ENCODE data around the gene NOG.

Gene NOG

GRCh38 chr17:56602292-56603130, 9.0 kb downstream of the NOG start:
- no peak for TF ChIP-seq CTCF (IDR thresholded peaks at IDR 0.05; ENCODE audit: insufficient read depth, low read depth, low read length, missing control alignments)
- no peak overlapping the region for H3K4me3 ChIP-seq (ENCODE audit: low read depth, low read length)
- no peak for DNase-seq (ENCODE audit: low read depth)

GRCh38 chr17:56603486-56604238, 10.2 kb downstream of the NOG start:
- H3K4me3 ChIP-seq (ENCODE audit: low read depth, low read length), result no peak overlapping the region
- no peak for TF ChIP-seq CTCF (IDR thresholded peaks at IDR 0.05; ENCODE audit: insufficient read depth, low read depth, low read length, missing control alignments)
- no peak for DNase-seq (ENCODE audit: low read depth)

DNA sequence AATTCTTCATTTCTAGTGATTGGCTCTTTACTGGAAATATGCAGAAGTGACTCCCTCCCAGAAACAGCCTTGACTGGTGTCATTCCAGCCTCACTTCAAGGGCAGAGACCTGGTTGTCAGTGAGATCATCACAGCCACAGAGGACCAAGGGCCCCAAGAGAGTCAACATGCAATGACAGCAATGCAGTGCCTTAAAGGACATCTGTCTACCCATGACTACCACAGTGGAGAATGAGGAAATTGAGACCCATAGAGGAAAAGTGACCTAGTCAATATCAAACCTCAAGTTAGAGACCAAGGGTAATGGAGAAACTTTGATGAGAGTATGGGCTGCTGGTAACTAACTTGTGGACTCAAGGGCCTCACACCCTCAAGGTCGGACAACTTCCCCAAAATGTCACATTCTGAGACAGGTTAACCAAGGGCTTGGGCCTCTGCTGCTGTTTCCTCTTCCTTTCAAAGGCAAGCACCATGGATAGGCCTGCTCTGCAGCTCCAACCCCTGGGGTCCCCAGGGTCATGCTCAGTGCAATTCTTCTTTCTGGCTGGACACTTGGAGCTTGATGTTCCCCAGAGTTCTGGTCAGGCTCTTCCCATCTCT, 11.3 kb downstream of the NOG start:
- no peak for TF ChIP-seq CTCF (IDR thresholded peaks at IDR 0.05; ENCODE audit: insufficient read depth, low read depth, low read length, missing control alignments)
- H3K4me3 ChIP-seq (ENCODE audit: low read depth, low read length), result no peak overlapping the region
- DNase-seq (ENCODE audit: low read depth), result no peak

- DNase-seq (ENCODE audit: low read depth), result no peak
- no peak overlapping the region for H3K4me3 ChIP-seq (ENCODE audit: low read depth, low read length)
- TF ChIP-seq CTCF (IDR thresholded peaks at IDR 0.05; ENCODE audit: insufficient read depth, low read depth, low read length, missing control alignments), result no peak
These were observed 15.4 kb downstream of the NOG start for GRCh38 chr17:56608944-56609343.

- no peak for DNase-seq (ENCODE audit: low read depth)
- H3K4me3 ChIP-seq (ENCODE audit: low read depth, low read length), result no peak overlapping the region
- TF ChIP-seq CTCF (IDR thresholded peaks at IDR 0.05; ENCODE audit: insufficient read depth, low read depth, low read length, missing control alignments), result no peak
These were observed 16.8 kb downstream of the NOG start for GRCh38 chr17:56610321-56610720.

GRCh38 chr17:56613131-56613530, 19.6 kb downstream of the NOG start:
- TF ChIP-seq CTCF (IDR thresholded peaks at IDR 0.05; ENCODE audit: insufficient read depth, low read depth, low read length, missing control alignments), result no peak
- H3K4me3 ChIP-seq (ENCODE audit: low read depth, low read length), result no peak overlapping the region
- no peak for DNase-seq (ENCODE audit: low read depth)
